GM12872 (cell line): ENCODE results near the gene UBQLNL.

Source experiments
- TF ChIP-seq, protein P1 (sequence below): IDR thresholded peaks from 3 replicates; pipeline ENCODE4 v1.5.1; 2011; ENCODE audit warnings: low read depth, mild to moderate bottlenecking, low read length, moderate library complexity; ENCODE audit not compliant: insufficient read depth

UBQLNL gene

DNA sequence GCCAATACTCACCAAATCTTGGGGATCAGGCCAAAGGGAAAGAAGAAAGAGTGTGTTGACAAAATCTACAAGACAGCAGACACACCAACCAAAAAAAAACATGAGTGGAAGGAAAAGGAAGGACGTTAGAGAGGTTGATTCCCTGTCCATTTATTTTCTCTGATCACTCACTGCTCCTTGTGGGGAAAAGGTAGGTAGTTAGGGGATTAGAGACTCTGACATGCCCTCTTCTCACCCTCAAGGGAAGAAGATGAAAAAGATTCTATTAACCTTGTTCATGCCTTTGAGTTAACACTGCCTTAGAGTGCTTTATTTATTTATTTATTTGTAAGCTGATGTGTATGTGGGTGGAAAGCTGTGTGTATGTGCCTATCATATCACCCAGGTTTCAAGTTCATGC, 31.9 kb upstream of the UBQLNL start, which contains the start of gene OR52H1:
Gene OR52H1 (minus strand): TSS at position 101 of the 400 bp plus-strand sequence. CDS start 3,035 bp downstream, outside the sequence.
- TF ChIP-seq, protein P1, sequence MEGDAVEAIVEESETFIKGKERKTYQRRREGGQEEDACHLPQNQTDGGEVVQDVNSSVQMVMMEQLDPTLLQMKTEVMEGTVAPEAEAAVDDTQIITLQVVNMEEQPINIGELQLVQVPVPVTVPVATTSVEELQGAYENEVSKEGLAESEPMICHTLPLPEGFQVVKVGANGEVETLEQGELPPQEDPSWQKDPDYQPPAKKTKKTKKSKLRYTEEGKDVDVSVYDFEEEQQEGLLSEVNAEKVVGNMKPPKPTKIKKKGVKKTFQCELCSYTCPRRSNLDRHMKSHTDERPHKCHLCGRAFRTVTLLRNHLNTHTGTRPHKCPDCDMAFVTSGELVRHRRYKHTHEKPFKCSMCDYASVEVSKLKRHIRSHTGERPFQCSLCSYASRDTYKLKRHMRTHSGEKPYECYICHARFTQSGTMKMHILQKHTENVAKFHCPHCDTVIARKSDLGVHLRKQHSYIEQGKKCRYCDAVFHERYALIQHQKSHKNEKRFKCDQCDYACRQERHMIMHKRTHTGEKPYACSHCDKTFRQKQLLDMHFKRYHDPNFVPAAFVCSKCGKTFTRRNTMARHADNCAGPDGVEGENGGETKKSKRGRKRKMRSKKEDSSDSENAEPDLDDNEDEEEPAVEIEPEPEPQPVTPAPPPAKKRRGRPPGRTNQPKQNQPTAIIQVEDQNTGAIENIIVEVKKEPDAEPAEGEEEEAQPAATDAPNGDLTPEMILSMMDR, result no peak

DNA sequence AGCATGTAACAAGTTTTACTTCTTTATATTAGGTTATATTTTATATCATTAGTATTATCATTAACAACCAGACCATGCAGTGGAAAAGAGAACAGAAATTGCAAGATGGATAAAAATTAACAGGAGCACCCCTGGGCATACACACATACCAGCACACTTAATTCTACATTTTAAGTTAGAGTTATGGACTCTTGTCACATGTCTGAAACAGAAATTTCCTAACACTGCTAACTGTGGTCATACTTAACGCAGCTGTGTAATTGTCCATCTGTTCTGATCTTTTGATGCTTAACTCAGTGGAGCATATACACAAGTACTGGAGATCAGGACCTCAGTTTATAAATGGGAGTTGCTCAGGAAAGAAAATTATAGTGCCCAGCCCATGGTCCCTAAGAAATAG, 31.5 kb upstream of the UBQLNL start:
- TF ChIP-seq, protein P1, result no peak

DNA sequence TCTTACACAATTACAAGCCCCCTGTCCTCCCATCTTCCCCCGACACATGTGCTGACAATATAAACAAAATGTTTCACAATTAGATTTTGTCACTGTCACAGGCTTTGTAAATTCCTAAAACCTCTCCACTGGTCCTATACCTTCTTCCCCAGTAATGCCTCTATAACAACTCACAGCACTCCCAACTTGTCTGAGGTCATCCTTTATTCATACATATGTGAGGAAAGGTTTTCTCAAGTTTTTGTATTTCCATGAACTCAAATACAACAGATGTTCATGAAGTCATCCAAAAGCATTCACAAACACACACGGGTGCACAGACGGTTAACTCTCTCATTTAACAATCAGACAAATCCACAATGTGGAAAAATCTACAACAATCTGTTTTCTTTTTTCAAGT, 30.0 kb upstream of the UBQLNL start:
- TF ChIP-seq, protein P1, result no peak

DNA sequence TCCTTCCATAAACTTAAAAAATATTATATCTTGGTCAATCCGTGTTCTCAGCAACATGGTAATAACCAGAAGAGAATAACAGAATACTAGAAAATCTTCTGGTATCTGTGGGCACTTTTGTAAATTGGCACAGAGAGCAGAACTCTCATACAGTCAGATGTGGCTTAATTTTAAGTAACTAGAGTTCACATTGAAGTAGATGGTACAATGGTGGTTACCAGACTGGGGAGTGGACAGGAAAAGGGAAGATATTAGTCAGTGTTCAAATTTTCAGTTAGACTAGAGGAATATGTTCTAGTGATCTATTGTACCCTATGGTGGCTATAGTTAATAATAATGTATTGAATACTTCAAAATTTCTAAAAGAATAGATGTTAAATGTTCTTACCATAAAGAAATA, 24.9 kb upstream of the UBQLNL start:
- TF ChIP-seq, protein P1, result no peak

DNA sequence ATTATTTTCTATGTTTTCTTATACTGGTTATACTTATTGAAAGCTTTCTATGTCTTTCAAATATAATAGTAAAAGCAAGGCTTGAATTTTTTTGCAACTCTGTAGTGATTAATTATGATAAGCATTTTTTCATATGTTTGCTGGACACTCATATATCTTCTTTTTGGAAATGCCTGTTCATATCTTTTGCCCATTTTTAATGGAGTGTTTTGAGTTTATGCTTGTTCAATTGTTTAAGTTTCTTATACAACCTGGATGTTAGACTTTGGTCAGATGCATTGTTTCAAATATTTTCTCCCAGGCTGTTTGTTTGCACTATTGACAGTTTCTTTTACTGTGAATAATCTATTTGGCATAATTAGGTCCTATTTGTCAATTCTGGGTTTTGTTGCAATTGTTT, 20.0 kb upstream of the UBQLNL start:
- TF ChIP-seq, protein P1, result no peak

DNA sequence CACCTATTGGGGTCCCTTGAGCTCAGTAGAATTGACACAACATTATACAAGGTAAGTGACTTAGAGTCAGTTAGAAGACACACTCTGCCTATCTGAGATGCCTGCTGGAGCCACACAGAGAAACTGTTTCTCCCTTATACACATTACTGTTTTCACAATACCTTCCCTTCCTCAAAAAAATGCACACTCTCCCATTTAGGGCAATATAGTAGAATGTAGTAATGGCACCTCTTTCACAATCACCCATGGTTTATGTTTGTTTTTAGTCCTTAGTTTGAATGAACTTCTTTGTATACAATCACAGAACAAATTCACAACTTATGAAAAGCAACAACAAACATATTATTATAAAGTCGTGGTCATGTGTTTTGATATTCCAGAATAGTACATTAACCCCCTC, 17.5 kb upstream of the UBQLNL start:
- TF ChIP-seq, protein P1, result no peak

DNA sequence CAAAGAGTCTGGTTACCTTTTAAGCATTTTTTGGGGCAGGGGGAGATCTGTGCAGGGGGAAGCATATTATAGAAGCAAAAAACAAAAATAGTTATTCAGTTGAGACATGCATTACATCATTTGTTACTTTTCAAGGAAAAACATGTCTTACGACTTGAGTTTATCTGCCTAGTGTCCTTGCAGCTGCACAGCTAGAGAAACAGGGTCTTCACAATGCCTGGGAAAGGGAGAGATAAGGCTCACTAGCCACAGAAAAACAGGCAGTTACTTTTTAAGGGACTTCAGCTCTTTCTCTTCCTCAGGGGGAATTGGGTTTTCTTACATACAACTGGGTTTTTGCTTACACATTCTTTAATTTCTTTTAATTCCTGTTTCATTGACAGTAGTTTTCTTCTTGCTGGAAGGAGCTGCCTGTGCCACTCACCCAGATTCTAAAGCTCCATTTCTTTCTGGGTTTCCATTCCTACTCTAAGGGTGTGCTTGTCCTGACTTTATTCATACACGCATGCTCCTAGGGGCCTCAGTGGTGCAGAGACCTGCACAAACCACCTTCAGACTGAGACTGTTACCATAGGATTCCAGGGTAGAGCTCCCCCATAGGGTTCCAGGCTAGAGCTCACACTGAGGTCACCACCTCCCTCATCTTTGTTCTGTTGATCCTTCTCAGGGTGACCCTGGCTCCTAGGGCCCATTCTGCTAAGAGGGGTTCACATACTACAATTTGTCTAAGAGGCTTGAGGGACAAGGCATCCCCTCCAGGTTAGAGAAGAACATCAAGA, 14.7 kb upstream of the UBQLNL start:
- TF ChIP-seq, protein P1, result no peak
